ENCODE results near the gene RAB35. TPM values are rescaled to one million over a fixed set of nuclear protein-coding genes. Genes with fewer than 3 reads are reported as not detected.

The RAB35 gene
- total RNA-seq, 1 donor from 2014 or later, result 15.1 TPM

- Histone ChIP-seq H3K4me3 (ENCODE audit: low read length in 3 of 3) (no peak overlapping the region), H3K36me3 (ENCODE audit: control insufficient read depth in 3 of 3, insufficient read depth in 3 of 3, low read length in 3 of 3) (no peaks in the 10 kb centered on the region), H3K27me3 (ENCODE audit: control insufficient read depth in 3 of 3, insufficient read depth in 3 of 3, low read length in 3 of 3) (peaks cover 0 to 4% (median 2%) of the 10 kb centered on the region in 3 donors)
Observed at GRCh38 chr12:120067084-120067869, 49.3 kb downstream of the RAB35 start.

GRCh38 chr12:120066341-120066740, 50.2 kb downstream of the RAB35 start:
- Histone ChIP-seq H3K4me3 (ENCODE audit: low read length in 3 of 3) (no peak overlapping the region), H3K36me3 (ENCODE audit: control insufficient read depth in 3 of 3, insufficient read depth in 3 of 3, low read length in 3 of 3) (no peaks in the 10 kb centered on the region), H3K27me3 (ENCODE audit: control insufficient read depth in 3 of 3, insufficient read depth in 3 of 3, low read length in 3 of 3) (peaks cover 0 to 4% (median 2%) of the 10 kb centered on the region in 3 donors), H3K9ac (ENCODE audit: low read depth in 1 of 3, low read length in 3 of 3) (no peak overlapping the region), H3K27ac (ENCODE audit: low read depth, low read length) (no peak overlapping the region), H3K9me3 (ENCODE audit: control insufficient read depth in 3 of 3, low read length in 3 of 3) (no peaks in the 10 kb centered on the region), H3K4me1 (ENCODE audit: control insufficient read depth in 3 of 3, insufficient read depth in 3 of 3, low read length in 3 of 3) (no peaks in the 10 kb centered on the region)

More at GRCh38 chr12:120067084-120067869, 49.3 kb downstream of the RAB35 start:
- no peaks in the 10 kb centered on the region for H3K9me3 ChIP-seq (ENCODE audit: control insufficient read depth in 3 of 3, low read length in 3 of 3)
- no peaks in the 10 kb centered on the region for H3K4me1 ChIP-seq (ENCODE audit: control insufficient read depth in 3 of 3, insufficient read depth in 3 of 3, low read length in 3 of 3)
- H3K27ac ChIP-seq (ENCODE audit: low read depth, low read length), result no peak overlapping the region
- H3K9ac ChIP-seq (ENCODE audit: low read depth in 1 of 3, low read length in 3 of 3), result no peak overlapping the region

GRCh38 chr12:120065472-120065871, 51.1 kb downstream of the RAB35 start:
- Histone ChIP-seq H3K27me3 (ENCODE audit: control insufficient read depth in 3 of 3, insufficient read depth in 3 of 3, low read length in 3 of 3) (peaks cover 0 to 8% (median 5%) of the 10 kb centered on the region in 3 donors), H3K27ac (ENCODE audit: low read depth, low read length) (no peak overlapping the region), H3K36me3 (ENCODE audit: control insufficient read depth in 3 of 3, insufficient read depth in 3 of 3, low read length in 3 of 3) (no peaks in the 10 kb centered on the region), H3K9me3 (ENCODE audit: control insufficient read depth in 3 of 3, low read length in 3 of 3) (no peaks in the 10 kb centered on the region), H3K9ac (ENCODE audit: low read depth in 1 of 3, low read length in 3 of 3) (no peak overlapping the region), H3K4me3 (ENCODE audit: low read length in 3 of 3) (no peak overlapping the region), H3K4me1 (ENCODE audit: control insufficient read depth in 3 of 3, insufficient read depth in 3 of 3, low read length in 3 of 3) (no peaks in the 10 kb centered on the region)

- H3K4me3 ChIP-seq (ENCODE audit: low read length in 3 of 3), result no peak overlapping the region
- H3K9me3 ChIP-seq (ENCODE audit: control insufficient read depth in 3 of 3, low read length in 3 of 3), result no peaks in the 10 kb centered on the region
- no peaks in the 10 kb centered on the region for H3K36me3 ChIP-seq (ENCODE audit: control insufficient read depth in 3 of 3, insufficient read depth in 3 of 3, low read length in 3 of 3)
- peaks cover 0 to 8% (median 5%) of the 10 kb centered on the region in 3 donors for H3K27me3 ChIP-seq (ENCODE audit: control insufficient read depth in 3 of 3, insufficient read depth in 3 of 3, low read length in 3 of 3)
- no peak overlapping the region for H3K27ac ChIP-seq (ENCODE audit: low read depth, low read length)
- H3K4me1 ChIP-seq (ENCODE audit: control insufficient read depth in 3 of 3, insufficient read depth in 3 of 3, low read length in 3 of 3), result no peaks in the 10 kb centered on the region
- H3K9ac ChIP-seq (ENCODE audit: low read depth in 1 of 3, low read length in 3 of 3), result no peak overlapping the region
Observed at GRCh38 chr12:120064054-120064940, 52.3 kb downstream of the RAB35 start.

- H3K27ac ChIP-seq (ENCODE audit: low read depth, low read length), result no peak overlapping the region
- no peaks in the 10 kb centered on the region for H3K9me3 ChIP-seq (ENCODE audit: control insufficient read depth in 3 of 3, low read length in 3 of 3)
- H3K9ac ChIP-seq (ENCODE audit: low read depth in 1 of 3, low read length in 3 of 3), result no peak overlapping the region
- peaks cover 0 to 8% (median 5%) of the 10 kb centered on the region in 3 donors for H3K27me3 ChIP-seq (ENCODE audit: control insufficient read depth in 3 of 3, insufficient read depth in 3 of 3, low read length in 3 of 3)
- H3K36me3 ChIP-seq (ENCODE audit: control insufficient read depth in 3 of 3, insufficient read depth in 3 of 3, low read length in 3 of 3), result no peaks in the 10 kb centered on the region
- H3K4me1 ChIP-seq (ENCODE audit: control insufficient read depth in 3 of 3, insufficient read depth in 3 of 3, low read length in 3 of 3), result no peaks in the 10 kb centered on the region
- no peak overlapping the region for H3K4me3 ChIP-seq (ENCODE audit: low read length in 3 of 3)
Observed at GRCh38 chr12:120062976-120063579, 53.5 kb downstream of the RAB35 start.

GRCh38 chr12:120061575-120062214, 54.9 kb downstream of the RAB35 start:
- Histone ChIP-seq H3K9me3 (ENCODE audit: control insufficient read depth in 3 of 3, low read length in 3 of 3) (no peaks in the 10 kb centered on the region), H3K9ac (ENCODE audit: low read depth in 1 of 3, low read length in 3 of 3) (no peak overlapping the region), H3K27ac (ENCODE audit: low read depth, low read length) (no peak overlapping the region), H3K4me1 (ENCODE audit: control insufficient read depth in 3 of 3, insufficient read depth in 3 of 3, low read length in 3 of 3) (no peaks in the 10 kb centered on the region), H3K36me3 (ENCODE audit: control insufficient read depth in 3 of 3, insufficient read depth in 3 of 3, low read length in 3 of 3) (no peaks in the 10 kb centered on the region), H3K4me3 (ENCODE audit: low read length in 3 of 3) (no peak overlapping the region), H3K27me3 (ENCODE audit: control insufficient read depth in 3 of 3, insufficient read depth in 3 of 3, low read length in 3 of 3) (peaks cover 0 to 8% (median 5%) of the 10 kb centered on the region in 3 donors)

GRCh38 chr12:120060717-120061116, 55.8 kb downstream of the RAB35 start:
- no peaks in the 10 kb centered on the region for H3K36me3 ChIP-seq (ENCODE audit: control insufficient read depth in 3 of 3, insufficient read depth in 3 of 3, low read length in 3 of 3)
- no peak overlapping the region for H3K4me3 ChIP-seq (ENCODE audit: low read length in 3 of 3)
- H3K4me1 ChIP-seq (ENCODE audit: control insufficient read depth in 3 of 3, insufficient read depth in 3 of 3, low read length in 3 of 3), result no peaks in the 10 kb centered on the region
- H3K9me3 ChIP-seq (ENCODE audit: control insufficient read depth in 3 of 3, low read length in 3 of 3), result no peaks in the 10 kb centered on the region
- no peak overlapping the region for H3K27ac ChIP-seq (ENCODE audit: low read depth, low read length)
- no peak overlapping the region for H3K9ac ChIP-seq (ENCODE audit: low read depth in 1 of 3, low read length in 3 of 3)
- peaks cover 0 to 8% (median 5%) of the 10 kb centered on the region in 3 donors for H3K27me3 ChIP-seq (ENCODE audit: control insufficient read depth in 3 of 3, insufficient read depth in 3 of 3, low read length in 3 of 3)

- Histone ChIP-seq H3K9me3 (ENCODE audit: control insufficient read depth in 3 of 3, low read length in 3 of 3) (no peaks in the 10 kb centered on the region), H3K27ac (ENCODE audit: low read depth, low read length) (no peak overlapping the region), H3K27me3 (ENCODE audit: control insufficient read depth in 3 of 3, insufficient read depth in 3 of 3, low read length in 3 of 3) (peaks cover 0 to 8% (median 5%) of the 10 kb centered on the region in 3 donors), H3K4me1 (ENCODE audit: control insufficient read depth in 3 of 3, insufficient read depth in 3 of 3, low read length in 3 of 3) (no peaks in the 10 kb centered on the region), H3K36me3 (ENCODE audit: control insufficient read depth in 3 of 3, insufficient read depth in 3 of 3, low read length in 3 of 3) (no peaks in the 10 kb centered on the region), H3K4me3 (ENCODE audit: low read length in 3 of 3) (no peak overlapping the region), H3K9ac (ENCODE audit: low read depth in 1 of 3, low read length in 3 of 3) (no peak overlapping the region)
Observed at GRCh38 chr12:120060196-120060595, 56.4 kb downstream of the RAB35 start.

- Histone ChIP-seq H3K27ac (ENCODE audit: low read depth, low read length) (no peak overlapping the region), H3K4me1 (ENCODE audit: control insufficient read depth in 3 of 3, insufficient read depth in 3 of 3, low read length in 3 of 3) (no peaks in the 10 kb centered on the region), H3K9me3 (ENCODE audit: control insufficient read depth in 3 of 3, low read length in 3 of 3) (no peaks in the 10 kb centered on the region), H3K9ac (ENCODE audit: low read depth in 1 of 3, low read length in 3 of 3) (no peak overlapping the region), H3K4me3 (ENCODE audit: low read length in 3 of 3) (no peak overlapping the region), H3K36me3 (ENCODE audit: control insufficient read depth in 3 of 3, insufficient read depth in 3 of 3, low read length in 3 of 3) (no peaks in the 10 kb centered on the region), H3K27me3 (ENCODE audit: control insufficient read depth in 3 of 3, insufficient read depth in 3 of 3, low read length in 3 of 3) (peaks cover 0 to 4% (median 3%) of the 10 kb centered on the region in 3 donors)
Observed at GRCh38 chr12:120056739-120057138, 59.8 kb downstream of the RAB35 start.

All from skeletal muscle tissue (tissue), 4 donors.